Measurements from ENCODE around the gene LZTS3. TPM values are rescaled to one million over a fixed set of nuclear protein-coding genes. Genes with fewer than 3 reads are reported as not detected.

LZTS3 gene
- polyA plus RNA-seq, 1 of the 3 experiments (the other 2 are of a cell fraction) = 11.9 TPM

- TF ChIP-seq RXRA (IDR thresholded peaks at IDR 0.05; ENCODE audit: borderline replicate concordance, low read depth) (no peak), NRF1 (IDR thresholded peaks at IDR 0.05; ENCODE audit: low read depth, low read length) (no peak), SMC3 (IDR thresholded peaks at IDR 0.05; ENCODE audit: low read depth, low read length) (no peak), SIN3A (IDR thresholded peaks at IDR 0.05; ENCODE audit: borderline replicate concordance, low read depth, low read length) (no peak), RAD21 (IDR thresholded peaks at IDR 0.05; ENCODE audit: low read length) (no peak), USF2 (IDR thresholded peaks at IDR 0.05; ENCODE audit: borderline replicate concordance, low read depth, low read length) (no peak), RCOR1 (IDR thresholded peaks at IDR 0.05; ENCODE audit: low read length) (no peak), POLR2AphosphoS5 (IDR thresholded peaks at IDR 0.05; ENCODE audit: low read depth, low read length) (no peak), PBX3 (IDR thresholded peaks at IDR 0.05) (no peak), ELF1 (IDR thresholded peaks at IDR 0.05) (no peak), IRF3 (IDR thresholded peaks at IDR 0.05; ENCODE audit: low read depth, low read length) (no peak), MXI1 (IDR thresholded peaks at IDR 0.05; ENCODE audit: low read depth, low read length) (no peak), TAF1 (IDR thresholded peaks at IDR 0.05; ENCODE audit: borderline replicate concordance, low read depth, low read length) (no peak), USF1 (IDR thresholded peaks at IDR 0.05; ENCODE audit: borderline replicate concordance, low read depth) (no peak), GATA2 (CRISPR knock-in tag; IDR thresholded peaks at IDR 0.05) (no peak)
- Histone ChIP-seq H3K27me3 (ENCODE audit: insufficient read depth) (no peaks in the 10 kb centered on the region), H3K9me2 (no peaks in the 10 kb centered on the region), H3K4me2 (no peak overlapping the region), H3K79me2 (ENCODE audit: insufficient read depth) (no peaks in the 10 kb centered on the region), H2AFZ (ENCODE audit: low read depth) (no peak overlapping the region), H3K4me3 (ENCODE audit: low read depth in 2 of 2, low read length in 1 of 2) (no peak overlapping the region), H3K9me3 (no peaks in the 10 kb centered on the region), H3K27ac (ENCODE audit: low read depth in 2 of 2, low read length in 1 of 2) (no peak overlapping the region), H3K9ac (no peak overlapping the region), H4K20me1 (ENCODE audit: insufficient read depth) (no peaks in the 10 kb centered on the region), H3F3A (replicated peaks; ENCODE audit: insufficient read depth) (peaks cover 6% of the 10 kb centered on the region), H3K36me3 (replicated peaks in 1 of 2; ENCODE audit: control insufficient read depth in 1 of 2, insufficient read depth in 2 of 2, low read length in 1 of 2) (no peaks in the 10 kb centered on the region), H3K4me1 (ENCODE audit: control insufficient read depth in 1 of 2, insufficient read depth in 2 of 2, low read depth in 1 of 2, low read length in 1 of 2) (peaks cover 0 to 5% of the 10 kb centered on the region in 2 experiments; a peak in 1 of 4 replicates)
- ChIA-PET CTCF (interaction anchor here (0.7 kb wide), 1 partner anchor 28 kb away, joined by 3 read pairs; no protein-coding TSS in a partner anchor), POLR2A (no interaction called here)
- peak; percentile 26 for DNase-seq
- 80% methylated on average over 8 of the region's 13 CpGs for WGBS (ENCODE audit: low lambda C conversion rate)
Measured at GRCh38 chr20:3166338-3166912, 6.9 kb downstream of the LZTS3 start.

Measured in SK-N-SH (cell line).